Measurements from ENCODE around the gene SCARF2.

The SCARF2 gene

GRCh38 chr22:20408891-20409290 is 28.7 kb downstream of the SCARF2 start:
- TF ChIP-seq POLR2AphosphoS5 (IDR thresholded peaks at IDR 0.05; ENCODE audit: low read depth, low read length) (no peak), TAF1 (IDR thresholded peaks at IDR 0.05; ENCODE audit: borderline replicate concordance, low read depth, low read length) (no peak), POLR2A (IDR thresholded peaks at IDR 0.05; ENCODE audit: low read depth, low read length) (no peak)
- DNase-seq (ENCODE audit: insufficient read length) (no peak), FAIRE-seq (no peak)

DNA sequence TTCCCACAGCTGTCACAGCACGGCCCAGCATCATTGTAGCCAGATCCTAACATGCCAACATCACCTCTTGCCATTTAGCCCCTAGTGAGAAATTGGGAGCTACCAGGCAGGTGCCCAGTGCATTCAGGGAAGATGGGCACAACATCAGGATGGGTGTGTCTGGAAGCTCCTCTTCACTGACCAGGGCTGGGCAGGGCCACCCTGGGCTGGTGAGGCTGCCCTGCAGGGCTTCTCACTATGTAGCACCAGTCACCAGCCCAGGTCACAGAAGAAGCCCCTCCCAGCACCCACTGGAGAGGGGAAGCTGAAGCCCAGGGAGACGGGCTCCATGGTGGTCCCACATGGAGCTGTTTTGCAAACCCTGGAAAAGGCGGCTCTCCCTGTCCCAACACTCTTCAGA is 29.8 kb downstream of the SCARF2 start:
- DNase-seq (ENCODE audit: insufficient read length), result no peak
- TF ChIP-seq POLR2A (IDR thresholded peaks at IDR 0.05; ENCODE audit: low read depth, low read length), result no peak
- TF ChIP-seq POLR2AphosphoS5 (IDR thresholded peaks at IDR 0.05; ENCODE audit: low read depth, low read length), result no peak
- TF ChIP-seq TAF1 (IDR thresholded peaks at IDR 0.05; ENCODE audit: borderline replicate concordance, low read depth, low read length), result no peak

GRCh38 chr22:20406686-20407408 is 30.8 kb downstream of the SCARF2 start:
- DNase-seq (ENCODE audit: insufficient read length) (no peak), FAIRE-seq (no peak)
- TF ChIP-seq TAF1 (IDR thresholded peaks at IDR 0.05; ENCODE audit: borderline replicate concordance, low read depth, low read length) (no peak), POLR2AphosphoS5 (IDR thresholded peaks at IDR 0.05; ENCODE audit: low read depth, low read length) (no peak), POLR2A (IDR thresholded peaks at IDR 0.05; ENCODE audit: low read depth, low read length) (no peak)

More for the DNA sequence above, 29.8 kb downstream of the SCARF2 start:
- FAIRE-seq, result no peak

DNA sequence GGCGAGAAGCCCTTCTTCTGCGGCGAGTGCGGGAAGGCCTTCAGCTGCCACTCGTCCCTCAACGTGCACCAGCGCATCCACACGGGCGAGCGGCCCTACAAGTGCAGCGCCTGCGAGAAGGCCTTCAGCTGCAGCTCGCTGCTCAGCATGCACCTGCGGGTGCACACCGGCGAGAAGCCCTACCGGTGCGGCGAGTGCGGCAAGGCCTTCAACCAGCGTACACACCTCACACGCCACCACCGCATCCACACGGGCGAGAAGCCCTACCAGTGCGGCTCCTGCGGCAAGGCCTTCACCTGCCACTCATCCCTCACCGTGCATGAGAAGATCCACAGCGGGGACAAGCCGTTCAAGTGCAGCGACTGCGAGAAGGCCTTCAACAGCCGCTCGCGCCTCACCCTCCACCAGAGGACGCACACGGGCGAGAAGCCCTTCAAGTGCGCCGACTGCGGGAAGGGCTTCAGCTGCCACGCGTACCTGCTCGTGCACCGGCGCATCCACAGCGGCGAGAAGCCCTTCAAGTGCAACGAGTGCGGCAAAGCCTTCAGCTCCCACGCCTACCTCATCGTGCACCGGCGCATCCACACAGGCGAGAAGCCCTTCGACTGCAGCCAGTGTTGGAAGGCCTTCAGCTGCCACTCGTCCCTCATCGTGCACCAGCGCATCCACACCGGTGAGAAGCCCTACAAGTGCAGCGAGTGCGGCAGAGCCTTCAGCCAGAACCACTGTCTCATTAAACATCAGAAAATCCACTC is 31.5 kb downstream of the SCARF2 start:
- TF ChIP-seq TAF1 (IDR thresholded peaks at IDR 0.05; ENCODE audit: borderline replicate concordance, low read depth, low read length) (no peak), POLR2AphosphoS5 (IDR thresholded peaks at IDR 0.05; ENCODE audit: low read depth, low read length) (no peak), POLR2A (IDR thresholded peaks at IDR 0.05; ENCODE audit: low read depth, low read length) (no peak)
- DNase-seq (ENCODE audit: insufficient read length) (no peak), FAIRE-seq (no peak)

- no peak for TF ChIP-seq TAF1 (IDR thresholded peaks at IDR 0.05; ENCODE audit: borderline replicate concordance, low read depth, low read length)
- no peak for TF ChIP-seq POLR2A (IDR thresholded peaks at IDR 0.05; ENCODE audit: low read depth, low read length)
- no peak for TF ChIP-seq POLR2AphosphoS5 (IDR thresholded peaks at IDR 0.05; ENCODE audit: low read depth, low read length)
- no peak for DNase-seq (ENCODE audit: insufficient read length)
- FAIRE-seq, result no peak
Measured at GRCh38 chr22:20405291-20405930, 32.2 kb downstream of the SCARF2 start.

DNA sequence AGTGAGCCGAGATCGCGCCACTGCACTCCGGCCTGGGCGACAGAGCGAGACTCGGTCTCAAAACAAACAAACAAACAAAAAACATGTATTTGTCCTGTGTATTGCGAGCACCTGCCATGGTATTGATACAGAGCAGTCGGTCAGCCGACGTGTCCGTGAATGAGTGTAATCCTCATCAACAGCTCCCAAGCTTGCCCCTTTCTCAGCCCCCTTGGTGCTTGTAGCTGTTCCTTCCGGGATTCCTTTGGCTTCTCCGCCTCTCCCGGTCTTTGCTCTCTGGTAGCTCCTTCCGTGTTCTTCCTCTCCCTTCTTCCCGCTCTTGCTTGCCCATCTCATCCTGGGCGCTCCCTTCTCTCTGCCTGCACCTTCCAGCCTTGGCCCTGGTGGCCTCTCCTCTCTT is 32.7 kb downstream of the SCARF2 start:
- no peak for FAIRE-seq
- DNase-seq (ENCODE audit: insufficient read length), result no peak
- TF ChIP-seq POLR2A (IDR thresholded peaks at IDR 0.05; ENCODE audit: low read depth, low read length) (no peak), POLR2AphosphoS5 (IDR thresholded peaks at IDR 0.05; ENCODE audit: low read depth, low read length) (no peak), TAF1 (IDR thresholded peaks at IDR 0.05; ENCODE audit: borderline replicate concordance, low read depth, low read length) (no peak)

- TF ChIP-seq TAF1 (IDR thresholded peaks at IDR 0.05; ENCODE audit: borderline replicate concordance, low read depth, low read length), result no peak
- TF ChIP-seq POLR2AphosphoS5 (IDR thresholded peaks at IDR 0.05; ENCODE audit: low read depth, low read length), result no peak
- TF ChIP-seq POLR2A (IDR thresholded peaks at IDR 0.05; ENCODE audit: low read depth, low read length), result no peak
- DNase-seq (ENCODE audit: insufficient read length), result no peak
- no peak for FAIRE-seq
Measured at GRCh38 chr22:20403779-20404140, 33.9 kb downstream of the SCARF2 start.

DNA sequence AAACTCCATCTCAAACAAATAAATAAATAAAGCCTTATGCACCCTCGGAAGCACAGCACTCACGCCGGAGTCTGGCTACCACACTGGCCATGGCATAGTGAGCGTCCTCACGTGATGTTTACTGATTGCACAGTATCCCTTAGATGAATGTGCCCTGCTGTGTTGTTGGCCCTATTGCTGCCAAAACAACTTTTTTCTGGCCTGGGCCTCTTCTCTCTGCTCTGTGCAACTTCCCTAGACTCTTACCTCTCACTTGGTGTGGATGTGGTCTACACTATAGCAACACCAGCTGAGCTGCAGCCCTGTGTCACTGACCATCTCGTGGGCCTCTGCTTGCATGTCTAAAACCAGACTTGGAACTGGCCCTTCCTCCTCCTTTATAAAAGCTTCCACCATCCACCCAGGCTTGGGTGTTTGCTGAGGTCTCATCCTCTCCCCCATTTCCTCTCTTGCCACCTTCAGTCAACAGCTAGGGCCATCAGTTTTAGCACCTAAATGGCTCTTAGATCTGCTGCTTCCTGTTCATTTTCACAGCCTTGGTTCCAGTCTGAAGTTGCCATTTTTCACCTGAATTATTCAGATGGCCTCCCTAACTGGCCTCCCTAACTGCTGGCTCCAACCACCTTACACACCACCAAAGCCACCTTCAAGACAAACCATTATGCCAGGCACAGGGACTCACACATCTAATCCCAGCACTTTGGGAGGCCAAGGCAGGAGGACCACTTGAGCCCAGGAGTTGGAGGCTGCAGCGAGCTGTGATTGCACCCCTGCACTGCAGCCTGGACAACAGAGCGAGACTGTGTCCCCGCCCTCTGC is 34.5 kb downstream of the SCARF2 start:
- FAIRE-seq, result no peak

GRCh38 chr22:20401376-20402014 is 36.1 kb downstream of the SCARF2 start:
- DNase-seq (ENCODE audit: insufficient read length) (no peak), FAIRE-seq (no peak)
- no peak for TF ChIP-seq TAF1 (IDR thresholded peaks at IDR 0.05; ENCODE audit: borderline replicate concordance, low read depth, low read length)

More for the DNA sequence above, 34.5 kb downstream of the SCARF2 start:
- no peak for DNase-seq (ENCODE audit: insufficient read length)
- no peak for TF ChIP-seq POLR2AphosphoS5 (IDR thresholded peaks at IDR 0.05; ENCODE audit: low read depth, low read length)

- DNase-seq (ENCODE audit: insufficient read length) (no peak), FAIRE-seq (no peak)
- TF ChIP-seq POLR2AphosphoS5 (IDR thresholded peaks at IDR 0.05; ENCODE audit: low read depth, low read length), result no peak
- TF ChIP-seq TAF1 (IDR thresholded peaks at IDR 0.05; ENCODE audit: borderline replicate concordance, low read depth, low read length), result no peak
- TF ChIP-seq POLR2A (IDR thresholded peaks at IDR 0.05; ENCODE audit: low read depth, low read length), result no peak
Measured at GRCh38 chr22:20400606-20401375, 36.8 kb downstream of the SCARF2 start.
